ENCODE results near the gene SUN1.

DNA sequence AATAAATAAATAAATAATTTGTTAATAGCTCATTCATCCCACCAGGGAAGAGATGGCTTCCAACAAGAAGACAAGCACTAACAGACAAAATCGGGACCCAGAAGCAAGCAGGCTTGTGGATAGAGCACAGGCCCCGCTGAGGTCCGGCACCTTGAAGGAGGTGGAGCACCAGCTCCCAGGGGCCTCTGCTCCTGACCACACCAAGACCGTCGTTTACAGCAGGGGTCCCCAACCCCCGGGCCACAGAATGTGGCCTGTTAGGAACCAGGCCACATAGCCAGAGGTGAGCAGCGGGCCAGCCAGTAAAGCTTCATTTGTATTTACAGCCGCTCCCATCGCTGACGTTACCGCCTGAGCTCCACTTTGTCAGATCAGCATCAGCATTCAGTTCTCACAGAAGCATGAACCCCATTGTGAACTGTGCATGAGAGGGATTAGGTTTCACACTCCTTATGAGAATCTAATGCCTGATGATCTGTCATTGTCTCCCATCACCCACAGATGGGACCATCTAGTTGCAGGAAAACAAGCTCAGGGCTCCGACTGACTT, 33.3 kb upstream of the SUN1 start:
- TF ChIP-seq, protein P1, sequence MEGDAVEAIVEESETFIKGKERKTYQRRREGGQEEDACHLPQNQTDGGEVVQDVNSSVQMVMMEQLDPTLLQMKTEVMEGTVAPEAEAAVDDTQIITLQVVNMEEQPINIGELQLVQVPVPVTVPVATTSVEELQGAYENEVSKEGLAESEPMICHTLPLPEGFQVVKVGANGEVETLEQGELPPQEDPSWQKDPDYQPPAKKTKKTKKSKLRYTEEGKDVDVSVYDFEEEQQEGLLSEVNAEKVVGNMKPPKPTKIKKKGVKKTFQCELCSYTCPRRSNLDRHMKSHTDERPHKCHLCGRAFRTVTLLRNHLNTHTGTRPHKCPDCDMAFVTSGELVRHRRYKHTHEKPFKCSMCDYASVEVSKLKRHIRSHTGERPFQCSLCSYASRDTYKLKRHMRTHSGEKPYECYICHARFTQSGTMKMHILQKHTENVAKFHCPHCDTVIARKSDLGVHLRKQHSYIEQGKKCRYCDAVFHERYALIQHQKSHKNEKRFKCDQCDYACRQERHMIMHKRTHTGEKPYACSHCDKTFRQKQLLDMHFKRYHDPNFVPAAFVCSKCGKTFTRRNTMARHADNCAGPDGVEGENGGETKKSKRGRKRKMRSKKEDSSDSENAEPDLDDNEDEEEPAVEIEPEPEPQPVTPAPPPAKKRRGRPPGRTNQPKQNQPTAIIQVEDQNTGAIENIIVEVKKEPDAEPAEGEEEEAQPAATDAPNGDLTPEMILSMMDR (IDR thresholded peaks at IDR 0.05) = no peak
- no peak for TF ChIP-seq POLR2A (IDR thresholded peaks at IDR 0.05)
